Esophagus squamous epithelium (tissue), 5 donors: ENCODE results near the gene UGT1A8. TPM values are rescaled to one million over a fixed set of nuclear protein-coding genes. Genes with fewer than 3 reads are reported as not detected.

ENCODE experiments used
- DNase-seq: peaks from one replicate; lab custom pipeline; 2025; lab: John Stamatoyannopoulos, UW
- H3K27ac ChIP-seq, 4 donors: fragments of 200-600 bp; sonication (generic); one replicate each; pipeline ENCODE4 v1.5.1; 2016 to 2019; ENCODE audit warnings: mild to moderate bottlenecking in 1 of 4
- H3K27me3 ChIP-seq, 4 donors: fragments of 200-600 bp; sonication (generic); 1 replicate in 3 of 4; 2 replicates in 1 of 4; pipeline versions ENCODE4 v1.5.1 to v1.6.0; 2017 to 2021; ENCODE audit warnings: antibody characterized with exemption in 1 of 4
- H3K36me3 ChIP-seq, 3 donors: fragments of 200-600 bp; sonication (generic); one replicate each; pipeline ENCODE4 v1.5.1; 2016 to 2019
- H3K4me1 ChIP-seq, 3 donors: fragments of 200-600 bp; sonication (generic); one replicate each; pipeline ENCODE4 v1.5.1; 2017 to 2019
- H3K4me3 ChIP-seq, 4 donors: fragments of 200-600 bp; sonication (generic); 1 replicate in 3 of 4; 2 replicates in 1 of 4; pipeline ENCODE4 v1.5.1; 2016 to 2019; ENCODE audit warnings: mild to moderate bottlenecking in 2 of 4, moderate library complexity in 1 of 4
- H3K9me3 ChIP-seq, 3 donors: fragments of 200-600 bp; sonication (generic); one replicate each; pipeline ENCODE4 v1.5.1; 2016 to 2019
- CTCF ChIP-seq, 6 experiments: fragments of 450-650 bp in 4 of 6; fragments of 200-600 bp in 2 of 6; sonication (generic) in 2 of 6; IDR thresholded peaks; one replicate each; pipeline ENCODE4 v1.5.1; 2016 to 2019; ENCODE audit warnings: antibody characterized with exemption in 6 of 6, mild to moderate bottlenecking in 4 of 6, moderate library complexity in 4 of 6
- POLR2A ChIP-seq, 4 donors: fragments of 450-650 bp; IDR thresholded peaks; one replicate each; pipeline ENCODE4 v1.6.1; 2017; ENCODE audit warnings: antibody characterized with exemption in 4 of 4, mild to moderate bottlenecking in 4 of 4, moderate library complexity in 3 of 4
- WGBS, 2 donors: methylation state at CpG; one replicate each; pipeline ENCODE4 v1.1.5; 2018; 5-methylcytosine and 5-hydroxymethylcytosine counted together
- intact Hi-C: fragments of 100-400 bp; cut with DNase I; formaldehyde crosslinking; loops from one replicate; pipeline ENCODE4 v1.15.0; 2022
- total RNA-seq, 4 donors: library from RNA; depleted of rRNA; stranded (reverse); fragments of >200 nt; gene quantifications; one replicate each; pipeline ENCODE4 v1.1.0, GENCODE V29; 2016
- donor health status: DM: yes; HTN: yes; CAD: no.

The UGT1A8 gene
- total RNA-seq, 4 donors from 2014 or later, result 0.13 to 1.7 (median 0.84) TPM

- H3K27me3 ChIP-seq, result no peaks in the 10 kb centered on the region
- peaks cover 0 to 70% (median 16%) of the 10 kb centered on the region in 3 donors for H3K4me1 ChIP-seq
- H3K36me3 ChIP-seq, result no peaks in the 10 kb centered on the region
- 41 to 47% methylated on average over 9 to 11 of the region's 11 CpGs for WGBS, 2 donors
- peak overlapping the region; percentile 82 to 92 (median 88) for H3K27ac ChIP-seq
- peak in 3 of 4 donors; percentile 74 to 90 (median 80) for TF ChIP-seq POLR2A (IDR thresholded peaks at IDR 0.05)
- no peak for TF ChIP-seq CTCF (IDR thresholded peaks at IDR 0.05)
- H3K9me3 ChIP-seq, result no peaks in the 10 kb centered on the region
- peak overlapping the region; percentile 34 to 47 (median 43) for H3K4me3 ChIP-seq
- DNase-seq, result no peak
- intact Hi-C loops, result no loop called here
Observed at GRCh38 chr2:233691443-233692433, 74.3 kb downstream of the UGT1A8 start.

DNA sequence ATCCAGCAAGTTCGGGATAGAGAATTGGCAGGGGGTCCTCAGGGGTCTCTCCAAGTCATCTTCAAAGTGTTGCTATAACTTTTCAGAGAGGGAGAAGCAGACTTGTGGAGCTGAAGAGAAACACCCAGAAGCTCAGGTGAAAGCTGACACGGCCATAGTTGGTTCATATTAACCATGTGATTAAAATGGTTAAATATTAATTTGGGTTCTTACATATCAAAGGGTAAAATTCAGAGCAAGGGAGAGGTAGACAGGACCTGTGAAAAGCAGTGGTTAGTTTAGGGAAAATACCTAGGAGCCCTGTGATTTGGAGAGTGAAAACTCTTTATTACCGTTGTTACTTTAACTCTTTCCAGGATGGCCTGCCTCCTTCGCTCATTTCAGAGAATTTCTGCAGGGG lies 75.2 kb downstream of the UGT1A8 start, which contains the start of gene UGT1A6:
Gene UGT1A6 (plus strand): TSS at position 243 of the 400 bp plus-strand sequence. CDS start 115 bp downstream, at position 358.
- H3K4me3 ChIP-seq, result peak within 1 kb of the TSS; percentile 34 to 47 (median 43)
- 62 to 65% methylated on average over 4 of the region's 4 CpGs for WGBS, 2 donors

DNA sequence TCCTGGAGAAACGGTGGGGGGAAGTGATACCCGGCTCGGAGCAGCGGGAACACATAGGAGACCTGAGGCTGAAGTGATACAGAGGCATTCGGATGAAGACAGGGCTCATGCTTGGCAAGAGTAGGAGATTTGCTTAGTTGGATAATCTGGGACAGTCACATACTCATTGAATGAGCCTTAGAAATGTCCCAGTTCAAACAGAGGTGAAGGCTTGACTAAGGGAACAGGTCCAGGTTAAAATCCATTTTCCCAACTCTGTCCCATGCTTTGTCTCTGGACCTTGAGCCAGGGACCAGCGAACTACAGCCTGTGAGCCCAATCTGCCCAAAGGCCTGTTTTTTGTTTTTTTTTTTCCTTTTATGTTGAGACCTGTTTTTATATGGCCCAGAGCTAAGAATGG lies 76.5 kb downstream of the UGT1A8 start:
- Histone ChIP-seq H3K4me1 (peaks cover under 1 to 67% (median 16%) of the 10 kb centered on the region in 3 donors), H3K9me3 (no peaks in the 10 kb centered on the region), H3K4me3 (peak overlapping the region in 3 of 4 donors; percentile 34 to 45 (median 41)), H3K36me3 (no peaks in the 10 kb centered on the region), H3K27ac (peak overlapping the region in 3 of 4 donors; percentile 86 to 92 (median 90)), H3K27me3 (no peaks in the 10 kb centered on the region)
- intact Hi-C loops, result no loop called here
- no peak for DNase-seq
- WGBS, 2 donors, result 51 to 54% methylated on average over 5 to 6 of the region's 6 CpGs
- no peak for TF ChIP-seq POLR2A (IDR thresholded peaks at IDR 0.05)
- no peak for TF ChIP-seq CTCF (IDR thresholded peaks at IDR 0.05)

More for the DNA sequence above, 75.2 kb downstream of the UGT1A8 start, which contains the start of gene UGT1A6:
- no peak for TF ChIP-seq POLR2A (IDR thresholded peaks at IDR 0.05)
- TF ChIP-seq CTCF (IDR thresholded peaks at IDR 0.05), result no peak
- DNase-seq, result no peak
- Histone ChIP-seq H3K4me1 (peaks cover 0 to 66% (median 16%) of the 10 kb centered on the region in 3 donors), H3K27me3 (no peaks in the 10 kb centered on the region), H3K36me3 (no peaks in the 10 kb centered on the region), H3K9me3 (no peaks in the 10 kb centered on the region), H3K27ac (peak within 1 kb of the TSS; percentile 62 to 92 (median 88))
- intact Hi-C loops, result no loop called here

- Histone ChIP-seq H3K27ac (peak overlapping the region in 3 of 4 donors; percentile 77 to 92 (median 86)), H3K36me3 (no peaks in the 10 kb centered on the region), H3K4me3 (no peak overlapping the region), H3K27me3 (no peaks in the 10 kb centered on the region), H3K4me1 (peaks cover 0 to 52% (median 7%) of the 10 kb centered on the region in 3 donors), H3K9me3 (no peaks in the 10 kb centered on the region)
- DNase-seq, result no peak
- TF ChIP-seq POLR2A (IDR thresholded peaks at IDR 0.05) (no peak), CTCF (IDR thresholded peaks at IDR 0.05) (no peak)
- 76 to 86% methylated on average over 1 to 4 of the region's 4 CpGs for WGBS, 2 donors
- intact Hi-C loops, result no loop called here
Observed at GRCh38 chr2:233698740-233699139, 81.3 kb downstream of the UGT1A8 start.
